Kidney (tissue), 14 donors: ENCODE results near the gene WASF2. TPM values are rescaled to one million over a fixed set of nuclear protein-coding genes. Genes with fewer than 3 reads are reported as not detected.

ENCODE experiments used
- DNase-seq, 5 donors: peaks; one replicate each; pipeline ENCODE4 v3.0.0-alpha.2; 2013 to 2020
- FAIRE-seq: peaks from 2 replicates; lab custom pipeline; 2012; peaks lifted over from hg19 to GRCh38; lab: Jason Lieb, UNC
- H3K27ac ChIP-seq, 2 donors: one replicate each; pipeline ENCODE4 v1.7.0; 2013; ENCODE audit warnings: low read depth in 2 of 2, low read length in 2 of 2, inconsistent platforms in 1 of 2
- H3K27me3 ChIP-seq: one replicate; pipeline ENCODE4 v1.7.1; 2013; ENCODE audit warnings: low read length, inconsistent platforms; ENCODE audit not compliant: control insufficient read depth, insufficient read depth
- H3K36me3 ChIP-seq, 3 donors: one replicate each; pipeline versions ENCODE4 v1.7.0 to v1.7.1; 2013; ENCODE audit warnings: low read length in 3 of 3, control low read depth in 1 of 3, inconsistent platforms in 1 of 3; ENCODE audit not compliant: insufficient read depth in 3 of 3, control insufficient read depth in 2 of 3
- H3K4me1 ChIP-seq, 3 donors: one replicate each; pipeline versions ENCODE4 v1.7.0 to v1.7.1; 2013; ENCODE audit warnings: low read length in 3 of 3, inconsistent platforms in 1 of 3, low read depth in 1 of 3; ENCODE audit not compliant: control insufficient read depth in 2 of 3, insufficient read depth in 2 of 3
- H3K4me3 ChIP-seq, 3 donors: one replicate each; pipeline versions ENCODE4 v1.7.0 to v1.8.1; 2013; ENCODE audit warnings: low read length in 3 of 3, control low read depth in 1 of 3, inconsistent platforms in 1 of 3
- H3K9ac ChIP-seq, 3 donors: one replicate each; pipeline versions ENCODE4 v1.7.0 to v1.7.1; 2013; ENCODE audit warnings: low read length in 3 of 3, control low read depth in 1 of 3, inconsistent platforms in 1 of 3
- H3K9me3 ChIP-seq, 3 donors: one replicate each; pipeline versions ENCODE4 v1.7.0 to v1.7.1; 2013; ENCODE audit warnings: low read length in 3 of 3, control low read depth in 1 of 3, inconsistent platforms in 1 of 3; ENCODE audit not compliant: control insufficient read depth in 2 of 3, insufficient read depth in 1 of 3
- intact Hi-C: fragments of 100-400 bp; cut with DNase I; formaldehyde crosslinking; loops from one replicate; pipeline ENCODE4 v1.11.1; 2022
- polyA plus RNA-seq: library from polyadenylated mRNA; stranded (reverse); fragments of 350-450 nt; fragmentation: Illumina TruSeq; extraction: RNeasy Lipid Tissue Mini Kit (QIAGEN cat#74804); gene quantifications from one replicate; pipeline ENCODE4 v1.2.3, GENCODE V29; 2014; ENCODE audit warnings: low read depth, low replicate concordance; ENCODE audit not compliant: insufficient read depth
- total RNA-seq: library from RNA; stranded (reverse); fragmentation: NEBNext Ultra II Directional; extraction: Animal tissue kit (Norgen Biotek cat#: 25700); gene quantifications from one replicate; pipeline ENCODE4 v1.2.1, GENCODE V29; 2021
- TF ChIP-seq, protein P1 (sequence below): IDR thresholded peaks from 3 replicates; pipeline ENCODE4 v1.5.1; 2012; ENCODE audit warnings: mild to moderate bottlenecking, moderate library complexity, borderline replicate concordance; ENCODE audit not compliant: insufficient read depth; ENCODE audit errors: extremely low read depth
- donor health status: control.
- donor health status: control.
- donor health status: control.
- donor health status: control.
- donor health status: control.
- donor health status: DM: yes; HTN: yes; CAD: no.
- donor health status: Normal renal cell carcinoma (clear cell type).

WASF2 gene
- total and polyA plus RNA-seq, 2 donors from 2014 or later = 23.9 to 159 TPM

DNA sequence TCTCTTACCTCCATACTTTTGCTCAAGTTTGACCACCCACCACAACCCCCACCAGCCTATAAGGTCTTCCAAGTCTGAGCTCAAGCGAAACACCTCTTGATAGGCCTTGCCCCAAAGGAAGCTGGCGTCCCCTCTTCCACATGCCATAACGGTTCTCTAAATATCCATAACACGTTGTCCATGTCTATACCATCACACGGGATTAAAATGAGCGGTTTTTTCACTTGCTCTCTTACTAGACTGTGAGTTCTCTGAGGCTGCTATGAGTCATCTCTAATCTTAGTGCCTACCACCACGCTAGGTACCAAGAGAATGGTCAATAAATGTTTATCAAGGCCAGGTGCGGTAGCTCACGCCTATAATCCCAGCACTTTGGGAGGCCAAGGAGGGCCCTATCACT is 41.0 kb downstream of the WASF2 start:
- DNase-seq (no peak), FAIRE-seq (no peak)
- Histone ChIP-seq H3K9me3 (no peaks in the 10 kb centered on the region), H3K4me3 (no peak overlapping the region), H3K4me1 (peaks cover 0 to 12% (median 4%) of the 10 kb centered on the region in 3 donors), H3K9ac (no peak overlapping the region), H3K27ac (no peak overlapping the region), H3K36me3 (no peaks in the 10 kb centered on the region), H3K27me3 (no peaks in the 10 kb centered on the region)
- intact Hi-C loops = no loop called here
- TF ChIP-seq, protein P1, sequence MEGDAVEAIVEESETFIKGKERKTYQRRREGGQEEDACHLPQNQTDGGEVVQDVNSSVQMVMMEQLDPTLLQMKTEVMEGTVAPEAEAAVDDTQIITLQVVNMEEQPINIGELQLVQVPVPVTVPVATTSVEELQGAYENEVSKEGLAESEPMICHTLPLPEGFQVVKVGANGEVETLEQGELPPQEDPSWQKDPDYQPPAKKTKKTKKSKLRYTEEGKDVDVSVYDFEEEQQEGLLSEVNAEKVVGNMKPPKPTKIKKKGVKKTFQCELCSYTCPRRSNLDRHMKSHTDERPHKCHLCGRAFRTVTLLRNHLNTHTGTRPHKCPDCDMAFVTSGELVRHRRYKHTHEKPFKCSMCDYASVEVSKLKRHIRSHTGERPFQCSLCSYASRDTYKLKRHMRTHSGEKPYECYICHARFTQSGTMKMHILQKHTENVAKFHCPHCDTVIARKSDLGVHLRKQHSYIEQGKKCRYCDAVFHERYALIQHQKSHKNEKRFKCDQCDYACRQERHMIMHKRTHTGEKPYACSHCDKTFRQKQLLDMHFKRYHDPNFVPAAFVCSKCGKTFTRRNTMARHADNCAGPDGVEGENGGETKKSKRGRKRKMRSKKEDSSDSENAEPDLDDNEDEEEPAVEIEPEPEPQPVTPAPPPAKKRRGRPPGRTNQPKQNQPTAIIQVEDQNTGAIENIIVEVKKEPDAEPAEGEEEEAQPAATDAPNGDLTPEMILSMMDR = no peak

DNA sequence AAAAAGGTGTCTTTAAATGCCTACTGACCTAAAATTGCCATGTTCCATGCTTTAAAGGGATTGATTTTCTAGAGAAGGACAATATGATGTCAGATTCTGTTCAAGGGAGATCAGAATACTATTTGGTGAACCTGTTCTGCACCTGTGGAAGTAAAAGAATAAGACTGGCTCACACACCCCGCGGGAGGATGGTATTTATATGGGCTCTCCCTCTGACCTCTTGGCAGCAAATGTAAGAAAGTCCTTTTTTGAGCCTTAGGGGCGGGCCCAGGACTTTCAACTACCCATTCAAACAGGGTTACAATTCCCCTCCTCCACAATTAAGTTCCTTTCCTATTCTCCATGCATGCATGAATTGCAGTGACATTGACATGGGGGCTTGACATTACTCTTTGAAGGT is 42.1 kb downstream of the WASF2 start:
- H3K27me3 ChIP-seq = no peaks in the 10 kb centered on the region
- intact Hi-C loops = no loop called here
- FAIRE-seq (no peak), DNase-seq (no peak)
- H3K36me3 ChIP-seq = no peaks in the 10 kb centered on the region
- no peaks in the 10 kb centered on the region for H3K9me3 ChIP-seq
- H3K9ac ChIP-seq = no peak overlapping the region
- H3K4me3 ChIP-seq = no peak overlapping the region
- H3K4me1 ChIP-seq = peaks cover 0 to 12% (median 4%) of the 10 kb centered on the region in 3 donors
- TF ChIP-seq, protein P1 = no peak
- H3K27ac ChIP-seq = no peak overlapping the region

DNA sequence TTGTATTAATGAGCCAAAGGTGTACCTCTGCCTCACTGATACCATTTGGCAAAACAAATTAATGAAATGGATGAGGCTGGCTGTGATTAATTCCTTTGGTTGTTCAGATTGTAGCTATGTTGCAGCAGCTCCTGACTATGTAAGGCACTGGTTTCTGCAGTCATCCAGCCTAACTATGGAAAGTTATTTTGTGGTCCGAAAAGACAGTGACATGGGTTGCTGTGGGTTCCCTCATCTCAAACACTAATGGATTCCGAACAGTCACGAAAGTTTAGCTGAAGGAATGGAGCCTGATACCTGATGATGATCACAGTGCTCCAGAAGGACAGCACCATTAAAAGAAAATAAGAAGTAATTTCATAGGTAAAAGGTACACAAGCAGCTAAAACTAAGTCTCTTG is 42.6 kb downstream of the WASF2 start:
- TF ChIP-seq, protein P1 = no peak
- Histone ChIP-seq H3K27me3 (no peaks in the 10 kb centered on the region), H3K36me3 (no peaks in the 10 kb centered on the region), H3K9me3 (no peaks in the 10 kb centered on the region), H3K4me3 (no peak overlapping the region), H3K9ac (no peak overlapping the region), H3K4me1 (peaks cover 0 to 12% (median 4%) of the 10 kb centered on the region in 3 donors), H3K27ac (no peak overlapping the region)
- FAIRE-seq (no peak), DNase-seq (no peak)
- intact Hi-C loops = no loop called here

DNA sequence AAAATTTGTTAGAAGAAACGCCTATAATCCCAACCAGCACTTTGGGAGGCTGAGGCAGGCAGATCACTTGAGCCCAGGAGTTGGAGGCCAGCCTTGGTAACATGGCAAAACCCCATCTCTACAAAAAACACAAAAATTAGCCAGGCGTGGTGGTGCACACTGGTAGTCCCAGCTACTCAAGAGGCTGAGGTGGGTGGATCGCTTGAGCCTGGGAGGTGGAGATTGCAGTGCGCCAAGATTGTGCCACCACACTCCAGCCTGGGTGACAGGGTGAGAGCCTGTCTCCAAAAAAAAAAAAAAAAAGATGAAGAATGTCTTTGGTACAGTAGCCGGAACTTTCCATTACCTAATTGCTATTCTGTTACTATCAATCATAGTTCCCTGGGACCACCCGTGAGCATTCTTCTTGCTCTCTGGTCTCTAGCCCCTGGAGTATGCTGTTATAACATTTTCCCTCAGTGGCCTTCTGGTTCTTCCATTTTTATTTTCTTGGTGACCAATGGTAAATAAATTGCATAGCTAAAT is 43.4 kb downstream of the WASF2 start:
- Histone ChIP-seq H3K27ac (no peak overlapping the region), H3K27me3 (no peaks in the 10 kb centered on the region), H3K4me1 (peaks cover 0 to 10% (median 4%) of the 10 kb centered on the region in 3 donors), H3K9ac (no peak overlapping the region), H3K9me3 (no peaks in the 10 kb centered on the region), H3K4me3 (no peak overlapping the region), H3K36me3 (no peaks in the 10 kb centered on the region)
- TF ChIP-seq, protein P1 = no peak
- DNase-seq (no peak), FAIRE-seq (no peak)
- intact Hi-C loops = no loop called here
